ENCODE results near the gene MUSTN1. TPM values are rescaled to one million over a fixed set of nuclear protein-coding genes. Genes with fewer than 3 reads are reported as not detected.

MUSTN1 gene
- total RNA-seq, 1 experiment from 2014 or later = 0.49 TPM

GRCh38 chr3:52784931-52785590 is 49.8 kb downstream of the MUSTN1 start:
- intact Hi-C loops (cut with micrococcal nuclease; ENCODE audit: unreplicated experiment) = no loop called here
- POLR2A ChIA-PET = no interaction called here
- Histone ChIP-seq H3K27me3 (ENCODE audit: control insufficient read depth, insufficient read depth, low read length) (no peaks in the 10 kb centered on the region; the same call in 1 of the 2 replicates), H3K9me3 (ENCODE audit: control insufficient read depth, insufficient read depth, low read depth, low read length) (no peaks in the 10 kb centered on the region), H3K36me3 (ENCODE audit: control insufficient read depth, insufficient read depth, low read length) (no peaks in the 10 kb centered on the region), H3K4me3 (ENCODE audit: low read depth in 2 of 2, low read length in 2 of 2) (no peak overlapping the region), H3K27ac (ENCODE audit: low read length) (no peak overlapping the region), H3K4me1 (ENCODE audit: control insufficient read depth, insufficient read depth, low read length) (no peaks in the 10 kb centered on the region)
- BruUV-seq (replicated peaks) = no TSS peak
- CTCF ChIA-PET = interaction anchor here (0.7 kb wide), 1 partner anchor 66 kb away, joined by 4 read pairs; no protein-coding TSS in a partner anchor
- no peak for TF ChIP-seq TCF7L2 (IDR thresholded peaks at IDR 0.05; ENCODE audit: low read depth, low read length)
- TF ChIP-seq POLR2AphosphoS5 (IDR thresholded peaks at IDR 0.05; ENCODE audit: low read depth, low read length) = no peak
- TF ChIP-seq SIN3A (IDR thresholded peaks at IDR 0.05; ENCODE audit: borderline replicate concordance, insufficient read depth, low read depth, low read length) = no peak
- TF ChIP-seq CTCF (IDR thresholded peaks at IDR 0.05) = no peak
- TF ChIP-seq, protein P1, sequence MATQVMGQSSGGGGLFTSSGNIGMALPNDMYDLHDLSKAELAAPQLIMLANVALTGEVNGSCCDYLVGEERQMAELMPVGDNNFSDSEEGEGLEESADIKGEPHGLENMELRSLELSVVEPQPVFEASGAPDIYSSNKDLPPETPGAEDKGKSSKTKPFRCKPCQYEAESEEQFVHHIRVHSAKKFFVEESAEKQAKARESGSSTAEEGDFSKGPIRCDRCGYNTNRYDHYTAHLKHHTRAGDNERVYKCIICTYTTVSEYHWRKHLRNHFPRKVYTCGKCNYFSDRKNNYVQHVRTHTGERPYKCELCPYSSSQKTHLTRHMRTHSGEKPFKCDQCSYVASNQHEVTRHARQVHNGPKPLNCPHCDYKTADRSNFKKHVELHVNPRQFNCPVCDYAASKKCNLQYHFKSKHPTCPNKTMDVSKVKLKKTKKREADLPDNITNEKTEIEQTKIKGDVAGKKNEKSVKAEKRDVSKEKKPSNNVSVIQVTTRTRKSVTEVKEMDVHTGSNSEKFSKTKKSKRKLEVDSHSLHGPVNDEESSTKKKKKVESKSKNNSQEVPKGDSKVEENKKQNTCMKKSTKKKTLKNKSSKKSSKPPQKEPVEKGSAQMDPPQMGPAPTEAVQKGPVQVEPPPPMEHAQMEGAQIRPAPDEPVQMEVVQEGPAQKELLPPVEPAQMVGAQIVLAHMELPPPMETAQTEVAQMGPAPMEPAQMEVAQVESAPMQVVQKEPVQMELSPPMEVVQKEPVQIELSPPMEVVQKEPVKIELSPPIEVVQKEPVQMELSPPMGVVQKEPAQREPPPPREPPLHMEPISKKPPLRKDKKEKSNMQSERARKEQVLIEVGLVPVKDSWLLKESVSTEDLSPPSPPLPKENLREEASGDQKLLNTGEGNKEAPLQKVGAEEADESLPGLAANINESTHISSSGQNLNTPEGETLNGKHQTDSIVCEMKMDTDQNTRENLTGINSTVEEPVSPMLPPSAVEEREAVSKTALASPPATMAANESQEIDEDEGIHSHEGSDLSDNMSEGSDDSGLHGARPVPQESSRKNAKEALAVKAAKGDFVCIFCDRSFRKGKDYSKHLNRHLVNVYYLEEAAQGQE (IDR thresholded peaks at IDR 0.05; ENCODE audit: insufficient read depth in 1 of 2, low read depth in 2 of 2, low read length in 1 of 2) = no peak
- ATAC-seq = no peak
- in situ Hi-C loops (cut with HindIII; ENCODE audit: low pct_unique_long_range_greater_than_20kb, low sequenced_read_pairs) = no loop called here
- DNase-seq (ENCODE audit: low read depth, low spot score) = no peak

- no TSS peak for BruUV-seq (replicated peaks)
- in situ Hi-C loops (cut with HindIII; ENCODE audit: low pct_unique_long_range_greater_than_20kb, low sequenced_read_pairs) = no loop called here
Measured at GRCh38 chr3:52784021-52784621, 50.7 kb downstream of the MUSTN1 start.

More at GRCh38 chr3:52784021-52784621, 50.7 kb downstream of the MUSTN1 start:
- Histone ChIP-seq H3K36me3 (ENCODE audit: control insufficient read depth, insufficient read depth, low read length) (no peaks in the 10 kb centered on the region), H3K4me3 (ENCODE audit: low read depth in 2 of 2, low read length in 2 of 2) (no peak overlapping the region), H3K4me1 (ENCODE audit: control insufficient read depth, insufficient read depth, low read length) (no peaks in the 10 kb centered on the region), H3K27me3 (ENCODE audit: control insufficient read depth, insufficient read depth, low read length) (no peaks in the 10 kb centered on the region; the same call in 1 of the 2 replicates), H3K27ac (ENCODE audit: low read length) (no peak overlapping the region), H3K9me3 (ENCODE audit: control insufficient read depth, insufficient read depth, low read depth, low read length) (no peaks in the 10 kb centered on the region)
- DNase-seq (ENCODE audit: low read depth, low spot score) (no peak), ATAC-seq (no peak)
- CTCF ChIA-PET = no interaction called here
- POLR2A ChIA-PET = no interaction called here
- TF ChIP-seq TCF7L2 (IDR thresholded peaks at IDR 0.05; ENCODE audit: low read depth, low read length) (no peak), SIN3A (IDR thresholded peaks at IDR 0.05; ENCODE audit: borderline replicate concordance, insufficient read depth, low read depth, low read length) (no peak), POLR2AphosphoS5 (IDR thresholded peaks at IDR 0.05; ENCODE audit: low read depth, low read length) (no peak), CTCF (IDR thresholded peaks at IDR 0.05) (no peak)
- TF ChIP-seq, protein P1 (IDR thresholded peaks at IDR 0.05; ENCODE audit: insufficient read depth in 1 of 2, low read depth in 2 of 2, low read length in 1 of 2) = no peak
- intact Hi-C loops (cut with micrococcal nuclease; ENCODE audit: unreplicated experiment) = no loop called here
